Measurements from ENCODE around the gene GAS7. TPM values are rescaled to one million over a fixed set of nuclear protein-coding genes. Genes with fewer than 3 reads are reported as not detected.

Gene GAS7
- total and polyA plus RNA-seq, 10 of the 15 experiments (the other 5 are each of a cell fraction or from before 2014, with no cell fraction given) = 2.3 to 53.4 (median 24.0) TPM

DNA sequence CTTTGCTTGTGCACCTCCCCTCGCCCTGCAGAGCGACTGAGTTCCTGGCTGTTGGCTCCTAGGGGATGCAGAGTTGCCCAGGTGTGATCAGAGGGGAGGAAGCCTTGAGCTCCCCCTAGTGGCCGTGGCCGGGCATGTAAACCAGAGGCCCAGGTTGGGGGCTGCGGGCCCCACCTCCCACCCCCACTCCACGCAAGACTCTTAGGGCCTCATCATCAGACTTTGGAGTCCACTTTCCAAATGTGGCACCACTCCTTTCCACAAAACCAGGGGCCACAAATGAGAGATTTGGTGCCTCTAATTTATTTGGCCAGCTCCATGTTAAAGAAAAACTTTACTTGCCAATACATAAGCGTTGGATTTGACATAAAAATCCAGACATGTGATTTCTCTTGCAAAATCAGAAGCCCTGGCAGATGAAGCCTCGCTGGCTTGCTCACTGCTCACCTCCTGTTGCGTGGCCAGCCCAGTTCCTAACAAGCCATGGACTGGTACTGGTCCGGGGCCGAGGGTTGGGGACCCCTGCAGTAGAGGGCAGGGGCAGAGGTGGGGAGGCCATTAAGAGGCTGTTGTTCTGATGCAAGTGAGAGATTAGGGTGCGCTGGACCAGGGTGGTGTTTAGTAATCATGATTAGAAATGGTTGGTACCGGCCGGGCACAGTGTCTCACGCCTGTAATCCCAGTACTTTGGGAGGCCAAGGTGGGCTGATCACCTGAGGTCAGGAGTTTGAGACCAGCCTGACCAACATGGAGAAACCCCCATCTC lies 28.7 kb upstream of the GAS7 start:
- H3K27me3 ChIP-seq (replicated peaks in 1 of 2; ENCODE audit: control insufficient read depth in 2 of 2, insufficient read depth in 2 of 2, low read length in 1 of 2) = no peaks in the 10 kb centered on the region
- ChIA-PET RAD21 (ENCODE audit: unreplicated experiment) (interaction anchor here (0.6 to 3.2 kb wide), 9 partner anchors 9 to 303 kb away, joined by 3 to 18 read pairs (median 3); no protein-coding TSS in a partner anchor), POLR2A (no interaction called here), SMC1A (ENCODE audit: uncharacterized antibody, unreplicated experiment) (interaction anchor here (0.9 to 2.2 kb wide), 8 partner anchors 244 to 303 kb away, joined by 3 to 16 read pairs (median 4); no protein-coding TSS in a partner anchor), CTCF (interaction anchor here (0.7 to 4.2 kb wide), 26 partner anchors 9 to 337 kb away, joined by 3 to 35 read pairs (median 4); no protein-coding TSS in a partner anchor)
- DNase-seq (ENCODE audit: low read depth, low spot score) (no peak), FAIRE-seq (peak; percentile 74), ATAC-seq (peak; percentile 97)
- no TSS peak for BruUV-seq (replicated peaks)
- TF ChIP-seq YBX1 (IDR thresholded peaks at IDR 0.05) (no peak), YY1 (IDR thresholded peaks at IDR 0.05; ENCODE audit: low read depth, low read length) (0 out of 2 replicates have a peak, but pooled peaks have one; percentile 38), CTCF (IDR thresholded peaks at IDR 0.05 in 2 of 3, conservative IDR thresholded peaks at IDR 0.05 in 1 of 3; ENCODE audit: control insufficient read depth in 2 of 3, extremely low read depth in 1 of 3, insufficient read depth in 1 of 3, low read depth in 3 of 3, low read length in 3 of 3) (peak; percentile 85 to 98 (median 85)), CHD2 (IDR thresholded peaks at IDR 0.05; ENCODE audit: borderline replicate concordance, low read depth, low read length) (0 out of 2 replicates have a peak, but pooled peaks have one; percentile 24), RAD21 (IDR thresholded peaks at IDR 0.05; ENCODE audit: insufficient read depth, low read depth, low read length) (peak; percentile 70), IKZF1 (conservative IDR thresholded peaks at IDR 0.05) (0 out of 2 replicates have a peak, but pooled peaks have one; percentile 17), PRDM15 (CRISPR knock-in tag; IDR thresholded peaks at IDR 0.05) (no peak), RUNX3 (IDR thresholded peaks at IDR 0.05; ENCODE audit: low read length) (0 out of 2 replicates have a peak, but pooled peaks have one; percentile 7), ZZZ3 (IDR thresholded peaks at IDR 0.05; ENCODE audit: control insufficient read depth, insufficient read length, low read depth) (no peak), TCF12 (IDR thresholded peaks at IDR 0.05; ENCODE audit: low read depth, low read length) (0 out of 2 replicates have a peak, but pooled peaks have one; percentile 8), RB1 (IDR thresholded peaks at IDR 0.05; ENCODE audit: borderline replicate concordance) (0 out of 2 replicates have a peak, but pooled peaks have one; percentile 48), CBX5 (IDR thresholded peaks at IDR 0.05; ENCODE audit: low read depth) (no peak), MTA2 (IDR thresholded peaks at IDR 0.05; ENCODE audit: low read depth) (no peak), SMC3 (IDR thresholded peaks at IDR 0.05; ENCODE audit: borderline replicate concordance, low read length) (peak; percentile 93), HDGF (IDR thresholded peaks at IDR 0.05) (no peak), EED (IDR thresholded peaks at IDR 0.05; ENCODE audit: low read depth) (0 out of 2 replicates have a peak, but pooled peaks have one; percentile 29)
- no peak overlapping the region for H2AFZ ChIP-seq (ENCODE audit: control insufficient read depth, low read depth, low read length)
- H3K4me1 ChIP-seq (ENCODE audit: control insufficient read depth, insufficient read depth, low read length) = no peaks in the 10 kb centered on the region; the same call in 1 of the 2 replicates
- no peak overlapping the region for H3K4me2 ChIP-seq (ENCODE audit: control insufficient read depth, insufficient read depth)
- no peaks in the 10 kb centered on the region for H3K79me2 ChIP-seq (ENCODE audit: control insufficient read depth, insufficient read depth, low read length)
- no peak overlapping the region for H3K9ac ChIP-seq (ENCODE audit: control insufficient read depth, insufficient read depth, low read length)
- intact Hi-C loops (cut with micrococcal nuclease; ENCODE audit: unreplicated experiment) = loop anchor here (1.0 to 2.0 kb wide), 2 partner anchors 262 to 302 kb away; no protein-coding TSS in a partner anchor
- H3K36me3 ChIP-seq (ENCODE audit: control insufficient read depth in 2 of 2, insufficient read depth in 2 of 2, low read length in 1 of 2) = no peaks in the 10 kb centered on the region
- in situ Hi-C loops (cut with MboI) = loop anchor here (5.0 kb wide), 1 partner anchor 260 kb away; no protein-coding TSS in a partner anchor
- no peaks in the 10 kb centered on the region; the same call in 1 of the 3 replicates for H3K9me3 ChIP-seq (replicated peaks; ENCODE audit: control insufficient read depth, insufficient read depth, low read length)
- H3K4me3 ChIP-seq = no peak overlapping the region
- H3K27ac ChIP-seq (ENCODE audit: control insufficient read depth, insufficient read depth) = no peak overlapping the region
- H4K20me1 ChIP-seq (ENCODE audit: control insufficient read depth, insufficient read depth) = no peaks in the 10 kb centered on the region
- 30% methylated on average over 15 of the region's 15 CpGs for WGBS (ENCODE audit: insufficient coverage, insufficient replicate concordance, low lambda C conversion rate, missing lambda C conversion rate)
